SU-DHL-6 (cell line): ENCODE data around the gene C2orf42.

ENCODE experiments used
- CTCF ChIP-seq: fragments of 200-600 bp; sonication (generic); IDR thresholded peaks from one replicate; pipeline ENCODE4 v1.5.1; 2017; ENCODE audit warnings: antibody characterized with exemption, mild to moderate bottlenecking, low read length, moderate library complexity; ENCODE audit not compliant: insufficient read depth, poor library complexity, severe bottlenecking
- EZH2phosphoT487 ChIP-seq: fragments of 200-600 bp; sonication (generic), shearing (Covaris generic); conservative IDR thresholded peaks from 2 replicates; pipeline ENCODE4 v1.6.1; 2018; ENCODE audit warnings: mild to moderate bottlenecking, antibody characterized with exemption, low read length, moderate library complexity, mixed read lengths

GRCh38 chr2:70145851-70146739 is 44.7 kb downstream of the C2orf42 start:
- no peak for TF ChIP-seq CTCF
- TF ChIP-seq EZH2phosphoT487: no peak
